ENCODE data around the gene CPPED1.

CPPED1 gene

DNA sequence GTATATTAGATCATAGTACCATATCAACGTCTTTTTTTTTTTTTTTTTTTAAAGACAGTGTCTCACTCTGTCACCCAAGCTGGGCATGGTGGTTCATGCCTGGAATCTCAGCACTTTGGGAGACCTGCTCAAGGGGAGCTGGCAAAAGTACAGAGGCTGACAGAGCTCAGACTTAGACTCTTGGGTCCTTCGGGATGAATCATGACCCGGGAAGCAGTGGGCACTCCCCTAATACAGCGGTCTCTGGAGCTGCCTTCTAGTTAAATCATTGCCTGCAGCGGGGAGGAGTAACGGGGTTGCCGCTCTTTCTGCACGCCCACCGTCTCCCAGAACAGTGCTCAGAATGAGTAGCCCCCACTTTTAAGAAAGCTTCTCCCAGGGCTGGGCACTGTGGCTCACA lies 174.4 kb downstream of the CPPED1 start:
- no peak for DNase-seq

DNA sequence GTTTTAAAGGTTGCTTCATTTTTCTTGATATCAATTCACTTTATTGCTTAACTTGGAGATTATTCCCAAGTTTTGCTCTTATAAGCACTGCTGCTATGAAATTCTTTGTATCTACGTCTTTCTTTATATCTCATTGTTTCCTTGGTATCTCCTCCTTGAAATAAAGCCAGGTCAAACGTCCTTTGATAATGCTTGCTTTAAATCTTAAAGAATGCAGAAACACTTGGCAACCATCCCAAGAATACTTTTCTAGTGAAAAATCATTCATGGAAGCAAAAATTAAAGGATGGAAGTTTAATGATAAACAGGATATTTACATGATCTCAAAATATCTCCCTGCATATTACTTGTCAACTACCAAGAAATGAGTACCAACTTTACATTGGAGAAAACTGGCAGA lies 175.2 kb downstream of the CPPED1 start:
- no peak for DNase-seq

DNA sequence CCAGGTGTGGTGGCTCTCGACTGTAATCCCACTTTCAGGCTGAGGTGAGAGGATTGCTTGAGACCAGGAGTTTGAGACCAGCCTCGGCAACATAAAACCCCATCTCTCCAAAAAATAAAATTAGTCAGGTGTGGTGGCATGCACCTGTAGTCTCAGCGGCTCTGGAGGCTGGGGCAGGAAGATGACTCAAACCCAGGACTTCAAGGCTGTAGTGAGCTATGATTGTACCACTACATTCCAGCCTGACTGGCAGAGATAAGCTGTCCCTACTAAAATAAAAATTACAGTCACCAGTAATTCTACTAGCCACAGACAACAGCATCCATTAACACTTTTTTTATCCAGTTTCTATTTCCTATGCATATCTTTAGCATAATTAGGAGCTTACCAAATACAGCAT lies 176.3 kb downstream of the CPPED1 start:
- DNase-seq, result no peak

DNA sequence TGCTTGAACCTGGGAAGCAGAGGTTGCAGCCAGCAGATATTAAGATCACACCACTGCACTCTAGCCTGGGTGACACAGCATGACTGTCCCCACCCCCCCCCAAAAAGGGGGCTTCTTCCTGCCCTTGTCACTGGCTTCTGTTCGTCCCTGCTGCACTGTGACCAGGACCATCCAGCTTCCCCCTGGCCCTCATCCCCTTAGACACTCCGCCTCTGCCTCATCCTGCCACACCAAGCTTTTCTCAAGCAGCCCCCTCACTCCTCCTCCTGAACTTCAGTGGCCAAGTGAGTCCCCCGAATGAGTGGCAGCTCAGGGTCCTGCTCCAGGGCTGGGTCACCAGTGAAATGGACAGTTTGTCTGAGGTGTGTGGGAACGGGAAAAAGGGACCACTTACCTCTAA lies 177.3 kb downstream of the CPPED1 start:
- no peak for DNase-seq

DNA sequence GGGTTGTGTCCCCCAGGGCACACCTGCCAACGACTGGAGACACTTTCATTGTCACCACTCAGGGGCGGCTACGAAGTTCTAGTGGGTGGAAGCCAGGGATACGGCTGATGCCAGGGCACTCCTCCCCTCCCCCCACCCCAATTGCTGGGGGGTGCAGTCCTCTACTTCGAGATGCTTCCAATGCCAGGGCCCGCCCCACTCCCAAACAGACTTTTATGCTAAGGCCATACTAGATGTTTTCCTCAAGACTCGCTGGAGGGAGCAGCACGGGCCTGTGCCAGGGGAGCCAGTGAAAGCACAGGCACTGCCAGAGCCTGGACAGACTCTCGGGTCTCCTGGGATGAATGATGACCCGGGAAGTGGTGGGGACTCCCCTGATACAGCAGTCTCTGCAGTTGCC lies 178.0 kb downstream of the CPPED1 start:
- no peak for DNase-seq

DNA sequence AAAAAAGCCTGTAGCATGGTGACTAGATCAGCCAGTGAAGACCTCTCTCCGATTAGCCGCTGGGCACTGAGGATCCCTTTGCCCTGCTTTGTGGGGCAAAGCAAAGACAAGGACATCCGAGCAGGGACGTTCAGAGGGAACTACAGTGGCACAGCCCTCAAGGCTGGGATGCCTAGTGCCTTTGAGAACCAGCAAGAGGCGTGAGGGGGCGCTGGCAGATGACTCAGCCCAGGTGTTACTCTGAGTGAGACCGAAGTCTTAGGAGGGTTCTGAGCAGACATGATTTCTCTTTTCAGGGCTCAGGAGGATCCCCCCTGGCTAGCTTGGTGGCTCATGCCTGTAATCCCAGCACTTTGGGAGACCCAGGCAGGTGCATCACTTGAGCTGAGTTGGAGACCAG lies 178.6 kb downstream of the CPPED1 start:
- DNase-seq, result no peak

DNA sequence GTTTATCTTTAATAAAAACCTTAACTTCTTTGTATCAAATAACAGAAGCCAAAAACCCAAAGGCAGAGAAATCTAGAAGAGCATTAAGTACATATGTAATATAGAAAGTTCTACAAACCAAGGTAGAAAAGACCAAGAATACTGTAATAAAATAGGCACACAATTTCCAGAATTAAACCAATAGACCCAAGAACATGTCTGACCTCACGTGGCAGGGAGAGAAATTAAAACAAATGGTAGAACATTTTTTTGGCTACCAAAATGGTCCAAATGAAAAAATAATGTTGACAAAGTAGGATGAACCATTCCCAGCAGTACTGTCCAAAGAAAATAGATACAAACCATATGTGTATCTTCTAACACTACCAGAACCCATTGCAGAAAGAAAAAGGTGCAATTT lies 183.5 kb downstream of the CPPED1 start:
- no peak for DNase-seq

DNA sequence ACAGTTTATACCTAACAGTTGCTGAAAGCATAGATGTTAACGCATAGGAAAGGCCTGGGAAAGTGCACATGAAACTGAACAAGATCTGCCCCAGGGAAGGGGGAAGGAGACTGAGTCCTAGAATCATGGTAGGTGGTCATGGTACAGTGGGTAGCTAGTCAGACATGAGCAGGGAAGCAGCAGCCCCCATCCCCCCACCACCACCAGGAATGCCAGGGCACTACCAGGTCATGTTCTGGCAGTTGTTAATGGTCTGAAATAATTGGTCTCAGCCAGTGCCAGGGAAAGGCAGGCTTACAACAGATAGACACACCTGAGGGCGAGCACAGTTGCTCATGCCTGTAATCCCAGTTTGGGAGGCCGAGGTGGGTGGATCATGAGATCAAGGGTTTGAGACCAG lies 185.2 kb downstream of the CPPED1 start:
- no peak for DNase-seq

DNA sequence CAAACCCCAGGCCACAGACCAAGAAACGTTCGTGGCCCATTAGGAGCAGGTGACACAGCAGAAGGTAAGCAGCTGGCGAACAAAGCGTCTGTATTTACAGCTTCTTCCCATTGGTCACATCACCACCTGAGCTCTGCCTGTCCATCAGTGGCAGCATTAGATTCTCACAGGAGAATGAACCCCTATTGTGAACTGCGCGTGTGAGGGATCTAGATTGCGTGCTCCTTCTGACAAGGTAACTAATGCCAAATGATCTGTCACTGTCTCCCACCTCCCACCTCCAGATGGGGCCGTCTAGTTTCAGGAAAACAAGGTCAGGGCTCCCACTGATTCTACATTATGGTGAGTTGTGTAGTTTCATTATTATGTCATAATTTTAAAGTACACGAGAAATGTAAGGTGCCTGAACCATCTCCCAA lies 186.3 kb downstream of the CPPED1 start:
- no peak for DNase-seq

DNA sequence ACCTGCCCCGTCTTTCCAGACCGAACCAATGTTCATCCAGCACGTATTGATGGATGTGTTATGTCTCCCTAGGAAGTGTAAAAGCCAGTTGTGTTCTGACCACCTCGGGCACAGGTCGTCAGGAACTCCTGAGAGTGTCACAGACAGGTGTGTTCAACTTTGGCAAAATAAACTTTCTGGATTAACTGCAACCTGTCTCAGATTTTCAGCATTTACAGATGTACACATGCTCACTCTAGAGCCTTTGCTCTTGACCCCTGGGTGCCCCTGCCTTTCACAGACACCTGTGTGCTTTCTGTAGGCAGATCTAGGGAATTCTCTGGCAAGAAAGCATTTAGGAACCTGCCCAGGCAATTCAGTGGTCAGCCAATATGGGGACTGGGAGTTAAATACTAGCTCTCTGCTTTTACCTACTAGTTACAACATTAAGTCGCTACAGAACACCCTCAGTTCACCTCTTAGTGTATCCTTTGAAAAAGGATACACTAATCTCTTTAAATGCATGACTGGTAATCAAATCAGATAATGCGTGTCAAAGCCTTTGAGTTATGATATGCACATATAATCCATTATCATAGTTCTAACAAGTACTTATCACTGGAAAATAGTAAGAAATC lies 188.9 kb downstream of the CPPED1 start:
- peak; percentile 51 for DNase-seq

DNA sequence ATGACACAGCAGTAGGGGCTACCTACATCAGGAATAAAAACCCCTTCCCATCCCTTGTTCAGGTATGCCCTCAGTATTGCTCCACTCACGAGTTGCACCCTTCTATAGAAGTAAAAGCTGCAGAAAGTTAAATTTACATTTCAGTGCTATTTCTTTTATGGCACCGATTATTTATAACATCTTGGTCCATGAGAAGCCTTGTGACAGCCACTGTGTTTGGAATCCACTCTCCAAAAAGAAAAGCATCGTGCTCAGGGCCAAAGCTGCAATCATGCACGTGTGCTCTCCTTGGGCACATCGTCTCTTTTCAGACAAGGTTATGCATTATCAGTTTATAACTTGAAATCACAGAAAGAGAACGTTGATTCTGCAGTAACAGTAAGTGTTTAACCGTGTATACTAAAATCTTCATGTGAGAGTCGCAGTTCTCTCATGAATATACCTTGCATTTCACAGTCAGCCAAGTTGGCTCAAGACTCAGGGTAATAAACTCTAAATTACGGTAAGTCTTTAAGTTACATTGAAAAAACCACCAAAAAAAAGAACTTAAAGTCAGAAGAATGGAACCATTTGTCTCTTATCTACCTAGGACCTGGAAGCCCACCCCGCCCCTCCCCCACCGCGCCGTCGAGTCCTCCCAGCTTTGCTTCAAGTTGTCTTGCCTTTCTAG lies 189.6 kb downstream of the CPPED1 start:
- no peak for DNase-seq

DNA sequence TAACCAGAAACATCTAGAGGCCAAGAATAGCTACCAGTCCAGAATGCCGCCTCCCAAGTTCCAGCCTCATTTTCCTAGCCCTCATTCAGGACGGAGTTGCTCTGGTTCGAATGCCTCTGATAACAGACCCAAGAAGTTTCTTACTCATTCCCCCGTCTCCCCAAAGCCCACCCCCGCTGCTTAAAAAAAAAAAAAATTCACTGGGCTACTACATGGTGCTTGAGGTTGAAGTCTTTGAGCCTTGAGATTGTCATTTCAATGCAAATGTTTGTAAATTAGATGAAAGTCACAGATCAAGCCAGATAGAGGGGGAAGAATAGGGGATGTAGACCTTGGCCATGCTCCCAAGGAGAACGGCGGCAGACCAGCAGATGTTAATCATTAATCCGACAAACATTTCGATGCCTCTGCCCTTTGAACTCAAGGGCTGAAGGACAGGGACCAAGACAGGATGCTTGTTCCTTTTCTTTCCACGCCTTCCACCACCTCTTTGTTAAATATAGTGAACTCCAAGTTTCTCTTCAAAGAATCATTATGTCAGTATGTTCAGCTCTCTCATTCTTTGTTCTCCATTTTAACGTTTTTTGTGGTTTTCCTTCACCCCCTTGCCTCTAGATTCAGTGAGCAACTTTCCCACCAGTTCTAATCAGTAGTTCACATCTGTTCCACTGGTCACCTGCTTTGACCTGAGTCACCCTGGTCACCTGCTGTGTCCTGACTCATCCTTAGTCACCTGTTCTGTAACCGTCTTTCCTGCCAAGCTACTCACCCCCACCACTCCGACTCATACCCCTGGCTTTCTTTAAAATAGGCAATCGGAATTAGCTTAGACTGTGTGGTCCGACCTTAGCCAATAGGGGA lies 190.3 kb downstream of the CPPED1 start:
- DNase-seq, result no peak

DNA sequence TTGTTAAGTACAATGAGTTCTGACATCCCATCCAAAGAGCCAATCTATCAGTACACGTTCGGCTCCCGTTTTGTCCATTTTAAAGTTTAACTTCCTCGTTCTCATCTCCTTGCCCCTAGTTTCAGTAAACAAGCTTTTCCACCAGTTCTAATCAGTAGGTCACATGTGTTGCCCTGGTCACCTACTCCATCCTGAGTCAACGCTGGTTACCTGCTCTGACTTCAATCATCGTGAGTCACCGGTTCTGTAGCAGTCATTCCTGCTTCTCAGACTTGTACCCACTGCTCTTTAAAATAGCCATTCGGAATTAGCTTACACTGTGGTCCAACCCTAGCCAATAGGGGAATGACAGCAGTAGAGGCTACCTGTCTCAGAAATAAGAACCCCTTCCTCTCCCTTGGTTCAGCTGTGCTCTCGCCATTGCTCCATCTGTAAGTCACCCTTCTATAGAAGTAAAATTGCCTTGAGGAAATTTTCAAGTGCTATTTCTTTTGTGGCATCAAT lies 191.0 kb downstream of the CPPED1 start:
- no peak for DNase-seq

DNA sequence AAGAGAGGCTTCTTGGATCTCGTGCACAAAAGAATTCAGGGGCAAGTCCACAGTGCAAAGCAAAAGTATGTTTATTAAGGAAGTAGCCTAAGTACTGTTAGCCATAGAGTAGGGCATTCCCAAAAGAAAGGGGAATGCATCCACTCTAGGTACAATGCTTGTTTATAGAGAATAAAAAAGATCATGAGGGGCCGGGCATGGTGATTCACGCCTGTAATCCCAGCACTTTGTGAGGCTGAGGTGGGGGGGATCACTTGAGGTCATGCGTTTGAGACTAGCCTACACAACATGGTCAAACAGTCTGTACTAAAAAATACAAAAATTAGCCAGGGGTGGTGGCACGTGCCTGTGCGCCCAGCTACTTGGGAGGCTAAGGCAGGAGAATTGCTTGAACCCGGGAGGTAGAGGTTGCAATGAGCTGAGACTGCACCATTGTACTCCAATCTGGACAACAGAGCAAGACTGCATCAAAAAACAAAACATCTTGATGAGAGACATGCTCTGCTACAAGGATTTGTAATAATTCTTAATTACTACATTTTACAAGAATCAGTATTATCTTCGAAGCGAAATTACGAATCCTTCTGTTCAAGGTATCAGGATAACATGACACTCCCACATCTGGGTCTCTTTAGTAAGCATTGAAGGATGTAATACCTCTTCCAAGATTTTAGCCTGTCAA lies 191.6 kb downstream of the CPPED1 start:
- no peak for DNase-seq

DNA sequence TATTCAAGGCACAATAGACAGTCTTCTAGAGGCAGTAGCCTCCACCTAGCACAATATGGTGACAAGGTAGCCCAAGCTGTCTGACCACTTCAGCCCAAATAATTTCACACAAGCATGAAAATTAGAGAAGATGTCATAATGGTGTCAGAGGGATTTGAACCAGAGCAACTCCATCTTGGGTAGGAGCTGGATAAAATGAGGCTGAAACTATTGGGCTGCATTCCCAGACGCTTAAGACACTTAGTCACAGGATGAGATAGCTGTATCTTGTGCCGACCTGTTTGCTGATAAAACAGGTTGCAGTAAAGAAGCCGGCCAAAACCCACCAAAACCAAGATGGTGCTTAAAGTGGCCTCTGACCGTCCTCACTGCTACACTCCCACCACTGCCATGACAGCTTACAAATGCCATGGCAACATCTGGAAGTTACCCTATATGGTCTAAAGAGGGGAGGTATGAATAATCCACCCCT lies 192.6 kb downstream of the CPPED1 start:
- no peak for DNase-seq

DNA sequence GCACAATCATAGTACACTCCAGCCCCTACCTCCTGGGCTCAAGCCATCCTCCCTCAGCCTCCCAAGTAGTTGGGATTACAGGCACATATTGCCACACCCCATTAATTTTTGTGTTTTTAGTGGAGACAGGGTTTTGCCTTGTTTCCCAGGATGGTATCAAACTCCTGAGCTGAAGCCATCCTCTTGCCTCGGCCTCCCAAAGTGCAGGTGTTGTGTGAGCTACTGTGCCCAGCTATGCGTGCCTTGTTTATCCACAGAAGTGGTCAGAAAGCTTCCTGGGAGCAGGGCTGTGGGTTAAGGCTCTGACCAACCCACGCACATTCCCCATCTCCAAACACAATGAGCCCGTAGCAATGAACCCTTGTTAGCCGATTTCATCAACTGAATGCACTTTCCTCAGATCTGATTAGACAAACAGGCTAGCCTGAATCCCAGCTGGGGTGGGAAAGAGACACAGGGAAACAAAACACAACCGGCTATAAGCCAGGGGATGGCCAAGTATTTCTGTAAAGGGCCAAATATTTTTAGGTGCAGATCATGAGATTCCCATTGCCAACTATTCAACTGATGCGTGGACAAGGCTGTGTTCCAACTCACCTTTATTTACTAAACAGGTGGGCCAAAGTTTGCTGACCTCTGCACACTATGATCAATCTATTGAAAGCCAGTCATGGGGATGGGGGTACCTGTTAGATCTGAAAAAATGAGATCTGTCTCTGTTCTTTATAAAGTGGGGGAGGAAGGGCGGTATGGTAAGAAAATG lies 193.6 kb downstream of the CPPED1 start:
- DNase-seq, result no peak

Data from NCI-H82 (cell line).